IMR-90 (cell line): Measurements from ENCODE around the gene C16orf89. TPM values are rescaled to one million over a fixed set of nuclear protein-coding genes. Genes with fewer than 3 reads are reported as not detected.

Experiments
- ATAC-seq: fragments of 200-7000 bp; cut with Tn5 transposase; 2 replicates; pipeline ENCODE4 v1.9.1; 2020; ENCODE audit warnings: low read depth, mild to moderate bottlenecking, moderate library complexity
- BruUV-seq: library from RNA; stranded (reverse); fragments of 400-500 nt; replicated peaks from 2 replicates; lab custom pipeline; 2021; lab: Mats Ljungman, UMichigan
- CTCF ChIA-PET: fragments of 300-600 bp; formaldehyde crosslinking; extraction: SDS; loops from one replicate; lab custom pipeline; 2021; ENCODE audit warnings: antibody characterized with exemption; lab: Yijun Ruan, JAX
- POLR2A ChIA-PET: fragments of 300-600 bp; sonication (Branson Sonifier 250); formaldehyde crosslinking; loops from one replicate; lab custom pipeline; 2022; ENCODE audit warnings: antibody characterized with exemption; ENCODE audit not compliant: unreplicated experiment; lab: Charles Lee
- DNase-seq: peaks from one replicate; pipeline ENCODE4 v3.0.0; 2013
- H2AFZ ChIP-seq: replicated peaks from 2 replicates; pipeline ENCODE3; 2013; ENCODE audit warnings: low read length, mild to moderate bottlenecking; ENCODE audit not compliant: poor library complexity
- H2AK5ac ChIP-seq: 2 replicates; pipeline ENCODE4 v1.6.1; 2013; ENCODE audit warnings: low read depth, low read length, inconsistent platforms
- H2AK9ac ChIP-seq: replicated peaks from 2 replicates; pipeline ENCODE3; 2013; ENCODE audit warnings: mild to moderate bottlenecking, low read depth, low read length, moderate library complexity; ENCODE audit not compliant: poor library complexity
- H2BK120ac ChIP-seq: 2 replicates; pipeline ENCODE4 v1.6.1; 2013; ENCODE audit warnings: low read depth, low read length, inconsistent platforms
- H2BK15ac ChIP-seq: 3 replicates; pipeline ENCODE4 v1.6.1; 2013; ENCODE audit warnings: low read depth, low read length, inconsistent platforms
- H2BK20ac ChIP-seq: 2 replicates; pipeline ENCODE4 v1.6.1; 2013; ENCODE audit warnings: low read depth, mild to moderate bottlenecking, inconsistent platforms, low read length, moderate library complexity
- H2BK5ac ChIP-seq: 2 replicates; pipeline ENCODE4 v1.6.1; 2013; ENCODE audit warnings: mild to moderate bottlenecking, low read depth, low read length, inconsistent platforms; ENCODE audit not compliant: poor library complexity, severe bottlenecking
- H3K14ac ChIP-seq: replicated peaks from 2 replicates; pipeline ENCODE4 v1.6.1; 2013; ENCODE audit warnings: low read depth, low read length, inconsistent platforms
- H3K18ac ChIP-seq: 2 replicates; pipeline ENCODE4 v1.6.1; 2013; ENCODE audit warnings: low read depth, low read length, control low read depth
- H3K23ac ChIP-seq: 2 replicates; pipeline ENCODE4 v1.6.1; 2013; ENCODE audit warnings: low read depth, low read length, inconsistent platforms
- H3K27ac ChIP-seq: 2 replicates; pipeline ENCODE4 v1.5.1; 2013; ENCODE audit warnings: mild to moderate bottlenecking, control low read depth, low read length; ENCODE audit not compliant: insufficient read depth
- H3K27me3 ChIP-seq: 2 replicates; pipeline ENCODE4 v1.6.1; 2013; ENCODE audit warnings: low read length; ENCODE audit not compliant: control insufficient read depth, insufficient read depth
- H3K36me3 ChIP-seq: 2 replicates; pipeline ENCODE4 v1.6.1; 2013; ENCODE audit warnings: low read length, mixed read lengths; ENCODE audit not compliant: control insufficient read depth, insufficient read depth
- H3K4ac ChIP-seq: 2 replicates; pipeline ENCODE4 v1.6.1; 2013; ENCODE audit warnings: low read depth, low read length, inconsistent platforms
- H3K4me1 ChIP-seq: 2 replicates; pipeline ENCODE4 v1.6.1; 2013; ENCODE audit warnings: low read length, mixed read lengths; ENCODE audit not compliant: control insufficient read depth, insufficient read depth
- H3K4me2 ChIP-seq: 2 replicates; pipeline ENCODE4 v1.6.1; 2013; ENCODE audit warnings: low read depth, mild to moderate bottlenecking, control low read depth, low read length, moderate library complexity
- H3K4me3 ChIP-seq: 2 replicates; pipeline ENCODE4 v1.5.1; 2013; ENCODE audit warnings: low read depth, mild to moderate bottlenecking, control low read depth, low read length, moderate library complexity; ENCODE audit not compliant: insufficient read depth
- H3K56ac ChIP-seq: 2 replicates; pipeline ENCODE4 v1.6.1; 2013; ENCODE audit warnings: low read length, inconsistent platforms; ENCODE audit not compliant: insufficient read depth; ENCODE audit errors: extremely low read depth
- H3K79me1 ChIP-seq, 2 experiments: 2 replicates each; pipeline ENCODE4 v1.6.1; 2013; ENCODE audit warnings: low read length in 2 of 2, inconsistent platforms in 1 of 2, low read depth in 1 of 2
- H3K9ac ChIP-seq: 2 replicates; pipeline ENCODE4 v1.6.1; 2013; ENCODE audit warnings: low read depth, low read length, control low read depth
- H3K9me1 ChIP-seq: 2 replicates; pipeline ENCODE4 v1.6.1; 2013; ENCODE audit warnings: low read length, inconsistent platforms; ENCODE audit not compliant: insufficient read depth
- H3K9me3 ChIP-seq: 2 replicates; pipeline ENCODE4 v1.6.1; 2013; ENCODE audit warnings: low read length; ENCODE audit not compliant: control insufficient read depth, insufficient read depth
- H4K20me1 ChIP-seq: 2 replicates; pipeline ENCODE4 v1.6.1; 2013; ENCODE audit warnings: low read length, inconsistent platforms; ENCODE audit not compliant: insufficient read depth
- H4K5ac ChIP-seq: 2 replicates; pipeline ENCODE4 v1.6.1; 2013; ENCODE audit warnings: mild to moderate bottlenecking, low read depth, low read length, control low read depth
- H4K8ac ChIP-seq, 2 experiments: 2 replicates each; pipeline ENCODE4 v1.6.1; 2013; ENCODE audit warnings: low read depth in 2 of 2, low read length in 2 of 2, control low read depth in 1 of 2, inconsistent platforms in 1 of 2
- H4K91ac ChIP-seq: 2 replicates; pipeline ENCODE4 v1.6.1; 2013; ENCODE audit warnings: low read depth, low read length, inconsistent platforms; ENCODE audit not compliant: insufficient read depth
- BHLHE40 ChIP-seq: fragments of 150-350 bp; IDR thresholded peaks from 2 replicates; pipeline ENCODE4 v1.6.1; 2016; ENCODE audit warnings: mild to moderate bottlenecking, low read depth, low read length
- CEBPB ChIP-seq: IDR thresholded peaks from 2 replicates; pipeline ENCODE4 v1.6.1; 2012; ENCODE audit warnings: low read depth, low read length, improper control_type of control experiment
- CHD1 ChIP-seq: IDR thresholded peaks from 2 replicates; pipeline ENCODE4 v1.6.1; 2012; ENCODE audit warnings: low read depth, low read length, improper control_type of control experiment
- FOS ChIP-seq: fragments of 150-350 bp; IDR thresholded peaks from 2 replicates; pipeline ENCODE4 v1.6.1; 2016; ENCODE audit warnings: low read depth, low read length
- MAFK ChIP-seq: IDR thresholded peaks from 2 replicates; pipeline ENCODE4 v1.6.1; 2012; ENCODE audit warnings: low read depth, low read length, improper control_type of control experiment
- MAZ ChIP-seq: IDR thresholded peaks from 2 replicates; pipeline ENCODE4 v1.6.1; 2012; ENCODE audit warnings: low read depth, mild to moderate bottlenecking, low read length, improper control_type of control experiment, moderate library complexity, borderline replicate concordance
- MXI1 ChIP-seq: IDR thresholded peaks from 2 replicates; pipeline ENCODE4 v1.6.1; 2012; ENCODE audit warnings: low read depth, mild to moderate bottlenecking, low read length, moderate library complexity, borderline replicate concordance
- RAD21 ChIP-seq: IDR thresholded peaks from 2 replicates; pipeline ENCODE4 v1.6.1; 2012; ENCODE audit warnings: low read length, improper control_type of control experiment
- RCOR1 ChIP-seq: IDR thresholded peaks from 2 replicates; pipeline ENCODE4 v1.6.1; 2012; ENCODE audit warnings: mild to moderate bottlenecking, low read length, improper control_type of control experiment; ENCODE audit not compliant: insufficient replicate concordance
- RFX5 ChIP-seq: IDR thresholded peaks from 2 replicates; pipeline ENCODE4 v1.8.0; 2012; ENCODE audit warnings: low read depth, mild to moderate bottlenecking, low read length, moderate library complexity
- WGBS, 2 experiments: methylation state at CpG; one replicate each; pipeline versions ENCODE4 v1.1.5 to v1.1.7; 2013; ENCODE audit warnings: missing lambda C conversion rate in 2 of 2; ENCODE audit not compliant: insufficient read length in 1 of 2; ENCODE audit errors: extremely low coverage in 2 of 2; 5-methylcytosine and 5-hydroxymethylcytosine counted together
- dilution Hi-C: fragments of 300-500 bp; cut with HindIII; formaldehyde crosslinking; loops from one replicate; pipeline ENCODE4 v1.14.3; 2018; ENCODE audit warnings: low sequenced_read_pairs; ENCODE audit not compliant: unreplicated experiment
- in situ Hi-C: fragments of 300-500 bp; cut with MboI; formaldehyde crosslinking; loops from 3 replicates; pipeline ENCODE4 v1.14.3; 2019; ENCODE audit warnings: low sequenced_read_pairs, inconsistent platforms, mixed read lengths
- intact Hi-C: fragments of 100-400 bp; cut with micrococcal nuclease; formaldehyde crosslinking; loops from 2 replicates; pipeline ENCODE4 v1.10.0; 2022
- polyA plus RNA-seq, 3 experiments: library from polyadenylated mRNA; depleted of rRNA; stranded (reverse); fragments of >200 nt; gene quantifications; 2 replicates each; pipeline ENCODE4 v1.2.3, GENCODE V29; 2012; ENCODE audit warnings: low replicate concordance in 1 of 3
- total RNA-seq: library from RNA; depleted of rRNA; stranded (reverse); fragments of >200 nt; gene quantifications from 2 replicates; pipeline ENCODE4 v1.2.3, GENCODE V29; 2012
- TF ChIP-seq, protein P1 (sequence below): fragments of 150-350 bp; IDR thresholded peaks from 2 replicates; pipeline ENCODE4 v1.6.1; 2017; ENCODE audit warnings: mild to moderate bottlenecking, antibody characterized with exemption, low read length, low read depth

C16orf89 gene
- total and polyA plus RNA-seq, 2 of the 4 experiments (the other 2 are of a cell fraction), result 0.17 to 0.18 TPM

DNA sequence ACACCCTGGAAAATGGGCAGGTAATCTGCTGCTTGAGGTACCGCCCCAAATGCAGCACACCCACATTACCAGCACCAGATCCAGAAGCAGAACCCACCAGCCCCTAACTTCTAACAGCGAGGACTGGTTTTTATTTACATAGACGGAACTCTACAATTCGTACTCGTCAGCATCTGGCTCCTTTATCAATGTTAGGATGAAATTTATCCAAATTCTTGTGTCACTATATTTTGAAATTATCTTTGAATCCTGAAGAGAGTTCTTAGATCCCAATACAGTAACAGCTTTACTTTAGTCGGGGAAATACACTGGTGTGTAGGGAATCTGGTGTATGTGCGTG lies 5.6 kb upstream of the C16orf89 start:
- in situ Hi-C loops, result no loop called here
- TF ChIP-seq RCOR1, result no peak
- no peak for TF ChIP-seq MAZ
- TF ChIP-seq MXI1, result no peak
- TF ChIP-seq CHD1, result no peak
- TF ChIP-seq FOS, result no peak
- TF ChIP-seq RAD21, result no peak
- no peak for TF ChIP-seq MAFK
- TF ChIP-seq, protein P1, sequence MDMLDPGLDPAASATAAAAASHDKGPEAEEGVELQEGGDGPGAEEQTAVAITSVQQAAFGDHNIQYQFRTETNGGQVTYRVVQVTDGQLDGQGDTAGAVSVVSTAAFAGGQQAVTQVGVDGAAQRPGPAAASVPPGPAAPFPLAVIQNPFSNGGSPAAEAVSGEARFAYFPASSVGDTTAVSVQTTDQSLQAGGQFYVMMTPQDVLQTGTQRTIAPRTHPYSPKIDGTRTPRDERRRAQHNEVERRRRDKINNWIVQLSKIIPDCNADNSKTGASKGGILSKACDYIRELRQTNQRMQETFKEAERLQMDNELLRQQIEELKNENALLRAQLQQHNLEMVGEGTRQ, result no peak
- no peak for TF ChIP-seq RFX5
- TF ChIP-seq CEBPB, result no peak
- TF ChIP-seq BHLHE40, result no peak
- H3K23ac ChIP-seq, result no peak overlapping the region
- ChIA-PET CTCF (no interaction called here), POLR2A (no interaction called here)
- H2AK9ac ChIP-seq, result no peak overlapping the region
- DNase-seq (no peak), ATAC-seq (no peak)
- H3K27me3 ChIP-seq, result peaks cover 2% of the 10 kb centered on the region; the same call in 1 of the 2 replicates
- H3K36me3 ChIP-seq, result peaks cover 12% of the 10 kb centered on the region
- peak overlapping the region; percentile 98 to 99 for H4K8ac ChIP-seq
- peak overlapping the region; percentile 99 for H4K5ac ChIP-seq
- no peaks in the 10 kb centered on the region for H4K20me1 ChIP-seq
- H3K4me2 ChIP-seq, result peak overlapping the region; percentile 70
- H2BK15ac ChIP-seq, result no peak overlapping the region
- H3K9me3 ChIP-seq, result no peaks in the 10 kb centered on the region
- peak overlapping the region; percentile 79; the same call in 1 of the 2 replicates for H3K4me3 ChIP-seq
- no peak overlapping the region for H2BK20ac ChIP-seq
- peaks cover 4 to 38% of the 10 kb centered on the region in 2 experiments; a peak in 3 of 4 replicates for H3K79me1 ChIP-seq
- H3K4me1 ChIP-seq, result peaks cover 3% of the 10 kb centered on the region; the same call in 1 of the 2 replicates
- H3K9ac ChIP-seq, result no peak overlapping the region; the same call in 1 of the 2 replicates
- peak overlapping the region; percentile 44 for H2BK120ac ChIP-seq
- peak overlapping the region; percentile 47 for H2BK5ac ChIP-seq
- dilution Hi-C loops, result no loop called here
- peak overlapping the region; percentile 22; the same call in 1 of the 2 replicates for H3K56ac ChIP-seq
- intact Hi-C loops, result no loop called here
- no CpG with 5 or more reads among the region's 7 CpGs for WGBS, 2 experiments
- no TSS peak for BruUV-seq
- peak overlapping the region; percentile 79 for H3K14ac ChIP-seq
- H2AFZ ChIP-seq, result peak overlapping the region; percentile 99
- H2AK5ac ChIP-seq, result no peak overlapping the region
- H3K18ac ChIP-seq, result no peak overlapping the region
- peak overlapping the region; percentile 6; the same call in 1 of the 2 replicates for H3K27ac ChIP-seq
- peaks cover 9% of the 10 kb centered on the region for H3K9me1 ChIP-seq
- peak overlapping the region; percentile 47; the same call in 1 of the 2 replicates for H3K4ac ChIP-seq
- H4K91ac ChIP-seq, result peak overlapping the region; percentile 60
